Inferior parietal cortex (tissue), 1 donor: ENCODE results near the gene HMG20B.
A peak's percentile ranks its signal among the peaks of the same experiment; 100 is the strongest.

Experiments used
- DNase-seq: peaks from one replicate; pipeline ENCODE4 v3.0.0-alpha.2; 2016; ENCODE audit errors: extremely low spot score

Gene HMG20B

GRCh38 chr19:3620817-3621547 is 48.2 kb downstream of the HMG20B start:
- no peak for DNase-seq

- no peak for DNase-seq
Observed at GRCh38 chr19:3621689-3622088, 48.9 kb downstream of the HMG20B start.

- no peak for DNase-seq
Observed at GRCh38 chr19:3622224-3622623, 49.5 kb downstream of the HMG20B start.

- DNase-seq: no peak
Observed at GRCh38 chr19:3623716-3624115, 51.0 kb downstream of the HMG20B start.

GRCh38 chr19:3625996-3626472 is 53.3 kb downstream of the HMG20B start:
- no peak for DNase-seq

- peak; percentile 97 for DNase-seq
Observed at GRCh38 chr19:3626473-3627350, 54.0 kb downstream of the HMG20B start, which contains the start of gene CACTIN. TSS of gene CACTIN (minus strand) at chr19:3626790. CDS start at chr19:3626762, 28 bp downstream.

GRCh38 chr19:3627351-3627723 is 54.6 kb downstream of the HMG20B start:
- DNase-seq: no peak
